Left ventricle myocardium inferior (tissue), 1 donor: ENCODE measurements around the gene CIDEB. TPM values are rescaled to one million over a fixed set of nuclear protein-coding genes. Genes with fewer than 3 reads are reported as not detected.
A peak's percentile ranks its signal among the peaks of the same experiment; 100 is the strongest.
"Not testable (repeated sequence)": the region's sequence is repeated elsewhere in the genome, so short reads cannot be mapped to it uniquely, and the experiment has no call there.

Experiments used
- DNase-seq: peaks from one replicate; pipeline ENCODE4 v3.0.0-alpha.2; 2020
- H3K27ac ChIP-seq: fragments of 200-600 bp; replicated peaks from 2 replicates; pipeline ENCODE4 v1.8.0; 2021
- H3K27me3 ChIP-seq: fragments of 200-600 bp; 2 replicates; pipeline ENCODE4 v1.8.0; 2021; ENCODE audit warnings: low read depth
- H3K36me3 ChIP-seq: fragments of 200-600 bp; 2 replicates; pipeline ENCODE4 v1.8.0; 2021
- H3K4me1 ChIP-seq: fragments of 200-600 bp; 2 replicates; pipeline ENCODE4 v1.8.0; 2021
- H3K4me3 ChIP-seq: fragments of 200-600 bp; 2 replicates; pipeline ENCODE4 v1.8.0; 2021; ENCODE audit warnings: mild to moderate bottlenecking, moderate library complexity
- H3K9me3 ChIP-seq: fragments of 200-600 bp; replicated peaks from 2 replicates; pipeline ENCODE4 v1.8.0; 2021
- intact Hi-C: fragments of 100-400 bp; cut with micrococcal nuclease; formaldehyde crosslinking; loops from one replicate; pipeline ENCODE4 v1.11.0; 2022
- total RNA-seq: library from RNA; stranded (reverse); fragmentation: NEBNext Ultra II Directional; extraction: Animal tissue kit (Norgen Biotek cat#: 25700); gene quantifications from one replicate; pipeline ENCODE4 v1.2.1, GENCODE V29; 2021
- TF ChIP-seq, protein P1 (sequence below): fragments of 200-600 bp; IDR thresholded peaks from 2 replicates; pipeline ENCODE4 v1.8.0; 2021; ENCODE audit warnings: antibody characterized with exemption, mild to moderate bottlenecking, borderline replicate concordance
- donor health status: DM: no; HTN: yes; CAD: no; lungs with severe emphysema.

CIDEB gene
- total RNA-seq, 1 donor from 2014 or later: 3.1 TPM

- peaks cover 45% of the 10 kb centered on the region for H3K27me3 ChIP-seq
- peak overlapping the region; percentile 78 for H3K4me3 ChIP-seq
- intact Hi-C loops: loop anchor here (5.0 kb wide), 1 partner anchor 106 kb away; no protein-coding TSS in a partner anchor
- DNase-seq: no peak
- H3K36me3 ChIP-seq: peaks cover 5% of the 10 kb centered on the region
- H3K9me3 ChIP-seq: no peaks in the 10 kb centered on the region
- H3K27ac ChIP-seq: peak overlapping the region; percentile 95
- TF ChIP-seq, protein P1, sequence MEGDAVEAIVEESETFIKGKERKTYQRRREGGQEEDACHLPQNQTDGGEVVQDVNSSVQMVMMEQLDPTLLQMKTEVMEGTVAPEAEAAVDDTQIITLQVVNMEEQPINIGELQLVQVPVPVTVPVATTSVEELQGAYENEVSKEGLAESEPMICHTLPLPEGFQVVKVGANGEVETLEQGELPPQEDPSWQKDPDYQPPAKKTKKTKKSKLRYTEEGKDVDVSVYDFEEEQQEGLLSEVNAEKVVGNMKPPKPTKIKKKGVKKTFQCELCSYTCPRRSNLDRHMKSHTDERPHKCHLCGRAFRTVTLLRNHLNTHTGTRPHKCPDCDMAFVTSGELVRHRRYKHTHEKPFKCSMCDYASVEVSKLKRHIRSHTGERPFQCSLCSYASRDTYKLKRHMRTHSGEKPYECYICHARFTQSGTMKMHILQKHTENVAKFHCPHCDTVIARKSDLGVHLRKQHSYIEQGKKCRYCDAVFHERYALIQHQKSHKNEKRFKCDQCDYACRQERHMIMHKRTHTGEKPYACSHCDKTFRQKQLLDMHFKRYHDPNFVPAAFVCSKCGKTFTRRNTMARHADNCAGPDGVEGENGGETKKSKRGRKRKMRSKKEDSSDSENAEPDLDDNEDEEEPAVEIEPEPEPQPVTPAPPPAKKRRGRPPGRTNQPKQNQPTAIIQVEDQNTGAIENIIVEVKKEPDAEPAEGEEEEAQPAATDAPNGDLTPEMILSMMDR: no peak
- H3K4me1 ChIP-seq: peaks cover 40% of the 10 kb centered on the region
Measured at GRCh38 chr14:24331731-24332267, 24.0 kb upstream of the CIDEB start.

DNA sequence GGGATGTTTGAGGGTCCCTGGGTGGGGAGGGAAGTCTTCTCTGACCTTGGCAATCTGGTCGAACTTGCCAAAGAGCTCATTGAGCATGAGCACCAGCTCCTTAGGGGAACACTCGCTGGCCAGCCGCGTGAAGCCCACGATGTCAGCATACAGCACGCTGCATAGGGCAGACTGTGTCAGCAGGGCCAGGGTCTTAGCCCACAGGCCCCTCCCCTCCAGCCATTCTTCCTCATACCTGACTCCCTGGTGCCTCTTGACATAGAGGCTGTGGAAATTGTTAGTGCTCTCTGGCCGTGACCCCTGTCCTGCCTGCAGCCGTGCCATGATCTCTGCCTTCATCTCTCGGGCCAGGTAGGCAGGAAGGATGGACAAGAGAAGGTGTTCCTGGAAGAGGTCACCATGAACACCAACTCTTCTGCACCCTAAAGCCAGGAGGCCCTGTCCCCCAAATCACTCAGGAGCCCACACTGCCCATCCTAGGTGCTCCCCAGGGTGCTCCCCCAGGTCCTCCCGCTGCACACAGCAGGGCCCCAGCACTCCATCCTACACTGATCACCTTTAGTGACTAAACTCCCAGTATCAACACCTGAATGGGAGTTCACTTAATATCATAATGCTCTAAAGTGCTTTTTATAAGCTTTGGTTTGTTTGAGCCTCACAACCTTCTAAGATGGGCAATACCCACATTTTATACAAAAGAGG, 23.3 kb upstream of the CIDEB start:
- intact Hi-C loops: loop anchor here (5.0 kb wide), 1 partner anchor 106 kb away; no protein-coding TSS in a partner anchor
- H3K27ac ChIP-seq: no peak overlapping the region
- H3K9me3 ChIP-seq: no peaks in the 10 kb centered on the region
- H3K4me1 ChIP-seq: peaks cover 40% of the 10 kb centered on the region
- peaks cover 6% of the 10 kb centered on the region for H3K36me3 ChIP-seq
- H3K27me3 ChIP-seq: peaks cover 38% of the 10 kb centered on the region
- H3K4me3 ChIP-seq: no peak overlapping the region
- TF ChIP-seq, protein P1: no peak
- no peak for DNase-seq

DNA sequence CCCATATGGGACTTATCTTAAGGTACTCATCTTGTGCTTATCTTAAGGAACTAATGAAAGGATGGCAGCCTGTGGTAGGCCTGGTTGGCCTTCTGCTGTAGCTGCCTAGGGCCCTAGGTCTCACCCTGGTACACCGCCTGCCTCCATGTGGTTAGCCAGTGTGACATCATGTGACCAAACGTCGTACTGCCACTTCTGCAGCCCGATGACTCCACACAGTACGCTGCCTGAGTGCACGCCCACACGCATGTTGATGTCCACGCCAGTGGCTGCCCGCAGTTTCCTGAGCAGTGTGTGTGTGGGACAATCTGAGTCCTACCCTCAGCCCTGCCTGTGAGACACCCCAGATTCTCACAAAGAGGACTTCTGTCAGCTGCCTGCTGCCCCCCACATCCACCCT, 22.0 kb upstream of the CIDEB start:
- peaks cover 27% of the 10 kb centered on the region for H3K4me1 ChIP-seq
- no peaks in the 10 kb centered on the region for H3K9me3 ChIP-seq
- no peak for DNase-seq
- intact Hi-C loops: loop anchor here (5.0 kb wide), 1 partner anchor 108 kb away; no protein-coding TSS in a partner anchor
- no peak overlapping the region for H3K27ac ChIP-seq
- peaks cover 16% of the 10 kb centered on the region for H3K36me3 ChIP-seq
- TF ChIP-seq, protein P1: no peak
- peaks cover 24% of the 10 kb centered on the region for H3K27me3 ChIP-seq
- no peak overlapping the region for H3K4me3 ChIP-seq

DNA sequence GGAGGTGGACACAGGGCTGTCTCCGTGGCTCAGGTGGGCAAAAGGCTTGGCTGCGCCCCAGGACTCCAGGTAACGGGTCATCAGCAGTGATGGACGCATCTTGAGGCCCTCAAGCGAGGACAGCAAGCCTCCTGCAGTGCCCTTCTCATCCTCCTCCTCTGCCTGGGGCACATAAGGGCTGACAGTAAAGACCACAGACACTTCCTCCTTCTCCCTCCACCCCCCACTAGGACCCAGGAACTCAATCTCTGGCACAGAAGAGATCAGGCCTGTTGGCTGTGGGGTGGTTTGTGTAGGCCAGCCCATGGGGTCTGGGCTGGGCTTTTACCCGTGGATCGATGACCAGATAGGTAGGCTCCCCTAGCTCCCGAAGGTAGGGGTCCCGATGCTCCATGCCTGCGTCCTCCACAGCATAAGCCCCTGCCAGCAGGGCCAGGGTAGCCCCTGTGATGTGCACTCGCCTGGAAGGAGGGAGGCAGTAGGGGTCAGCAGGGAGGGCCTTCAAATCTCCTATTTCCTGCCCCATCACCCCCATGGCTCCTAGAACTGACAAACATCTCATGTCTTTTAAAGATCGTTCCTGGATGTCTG, 21.4 kb upstream of the CIDEB start:
- DNase-seq: no peak
- H3K4me3 ChIP-seq: no peak overlapping the region
- H3K36me3 ChIP-seq: peaks cover 16% of the 10 kb centered on the region
- TF ChIP-seq, protein P1: no peak
- H3K27ac ChIP-seq: no peak overlapping the region
- intact Hi-C loops: no loop called here
- H3K9me3 ChIP-seq: no peaks in the 10 kb centered on the region
- H3K27me3 ChIP-seq: peaks cover 18% of the 10 kb centered on the region
- peaks cover 22% of the 10 kb centered on the region for H3K4me1 ChIP-seq

DNA sequence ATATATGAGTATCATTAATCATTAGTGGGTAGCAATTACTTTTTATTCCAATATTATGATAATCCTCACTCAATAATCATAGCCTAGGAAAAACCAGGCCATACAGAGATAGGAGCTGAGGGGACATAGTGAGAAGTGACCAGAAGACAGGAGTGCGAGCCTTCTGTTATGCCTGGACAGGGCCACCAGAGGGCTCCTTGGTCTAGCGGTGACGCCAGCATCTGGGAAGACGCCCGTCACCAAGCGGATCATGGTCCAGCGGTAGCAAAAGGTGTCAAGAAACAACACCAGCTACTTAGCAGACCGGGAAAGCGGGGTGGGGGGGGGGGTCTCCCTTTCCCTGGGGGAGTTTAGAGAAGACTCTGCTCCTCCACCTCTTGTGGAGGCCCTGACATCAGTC, 20.1 kb upstream of the CIDEB start:
- intact Hi-C loops, H3K9me3 ChIP-seq, H3K4me3 ChIP-seq, H3K27me3 ChIP-seq: not testable (repeated sequence)
- Histone ChIP-seq H3K36me3 (peaks cover 17% of the 10 kb centered on the region), H3K27ac (peak overlapping the region; percentile 30), H3K4me1 (peaks cover 14% of the 10 kb centered on the region)
- peak; percentile 65 for DNase-seq
- TF ChIP-seq, protein P1: peak; percentile 74
